Activated CD4-positive, CD25-positive, alpha-beta regulatory T cell treated with anti-CD3 and anti-CD28 coated beads, Interleukin-2, amount 50 U/mL, for 24 hours (primary cell): Measurements from ENCODE around the gene NCOA3.

Experiments
- ATAC-seq, 2 donors: fragments of 150-1000 bp; cut with Tn5 transposase; one replicate each; pipeline ENCODE4 v1.10.0; 2021; ENCODE audit warnings: mild to moderate bottlenecking in 1 of 2, moderate library complexity in 1 of 2

The NCOA3 gene

GRCh38 chr20:47600967-47601547 lies 99.4 kb downstream of the NCOA3 start:
- no peak for ATAC-seq

- no peak for ATAC-seq
Measured at GRCh38 chr20:47603260-47603659, 101.6 kb downstream of the NCOA3 start.

- no peak for ATAC-seq
Measured at GRCh38 chr20:47605673-47606413, 104.2 kb downstream of the NCOA3 start.

GRCh38 chr20:47606414-47606982 lies 104.8 kb downstream of the NCOA3 start:
- ATAC-seq, result no peak

GRCh38 chr20:47606983-47607613 lies 105.4 kb downstream of the NCOA3 start:
- ATAC-seq, result peak; percentile 54 to 61

GRCh38 chr20:47609001-47609400 lies 107.3 kb downstream of the NCOA3 start:
- no peak for ATAC-seq

- ATAC-seq, result peak; percentile 92 to 94
Measured at GRCh38 chr20:47610247-47610944, 108.7 kb downstream of the NCOA3 start.

GRCh38 chr20:47610945-47611250 lies 109.2 kb downstream of the NCOA3 start:
- ATAC-seq, result peak; percentile 30 to 42

- ATAC-seq, result no peak
Measured at GRCh38 chr20:47611785-47612184, 110.1 kb downstream of the NCOA3 start.

- no peak for ATAC-seq
Measured at GRCh38 chr20:47612670-47613069, 111.0 kb downstream of the NCOA3 start.

GRCh38 chr20:47614703-47615309 lies 113.1 kb downstream of the NCOA3 start:
- ATAC-seq, result no peak

- ATAC-seq, result no peak
Measured at GRCh38 chr20:47618479-47618878, 116.8 kb downstream of the NCOA3 start.

- ATAC-seq, result peak in 1 of 2 donors; percentile 47
Measured at GRCh38 chr20:47620808-47621805, 119.4 kb downstream of the NCOA3 start.

- peak in 1 of 2 donors; percentile 49 for ATAC-seq
Measured at GRCh38 chr20:47622118-47622665, 120.5 kb downstream of the NCOA3 start.

- ATAC-seq, result no peak
Measured at GRCh38 chr20:47623206-47623605, 121.5 kb downstream of the NCOA3 start.

GRCh38 chr20:47627540-47627939 lies 125.9 kb downstream of the NCOA3 start:
- no peak for ATAC-seq

GRCh38 chr20:47629907-47630306 lies 128.2 kb downstream of the NCOA3 start:
- no peak for ATAC-seq

- ATAC-seq, result no peak
Measured at GRCh38 chr20:47631078-47631477, 129.4 kb downstream of the NCOA3 start.

- no peak for ATAC-seq
Measured at GRCh38 chr20:47635256-47635655, 133.6 kb downstream of the NCOA3 start.

- no peak for ATAC-seq
Measured at GRCh38 chr20:47638851-47639250, 137.2 kb downstream of the NCOA3 start.

GRCh38 chr20:47642118-47642517 lies 140.4 kb downstream of the NCOA3 start:
- ATAC-seq, result no peak
